Measurements from ENCODE around the gene SYNDIG1.

The SYNDIG1 gene

GRCh38 chr20:24469116-24469893, at the start of gene SYNDIG1:
SYNDIG1 (plus strand) TSS chr20:24469629; CDS start chr20:24543098, 73,469 bp downstream.
- TF ChIP-seq, protein P1, sequence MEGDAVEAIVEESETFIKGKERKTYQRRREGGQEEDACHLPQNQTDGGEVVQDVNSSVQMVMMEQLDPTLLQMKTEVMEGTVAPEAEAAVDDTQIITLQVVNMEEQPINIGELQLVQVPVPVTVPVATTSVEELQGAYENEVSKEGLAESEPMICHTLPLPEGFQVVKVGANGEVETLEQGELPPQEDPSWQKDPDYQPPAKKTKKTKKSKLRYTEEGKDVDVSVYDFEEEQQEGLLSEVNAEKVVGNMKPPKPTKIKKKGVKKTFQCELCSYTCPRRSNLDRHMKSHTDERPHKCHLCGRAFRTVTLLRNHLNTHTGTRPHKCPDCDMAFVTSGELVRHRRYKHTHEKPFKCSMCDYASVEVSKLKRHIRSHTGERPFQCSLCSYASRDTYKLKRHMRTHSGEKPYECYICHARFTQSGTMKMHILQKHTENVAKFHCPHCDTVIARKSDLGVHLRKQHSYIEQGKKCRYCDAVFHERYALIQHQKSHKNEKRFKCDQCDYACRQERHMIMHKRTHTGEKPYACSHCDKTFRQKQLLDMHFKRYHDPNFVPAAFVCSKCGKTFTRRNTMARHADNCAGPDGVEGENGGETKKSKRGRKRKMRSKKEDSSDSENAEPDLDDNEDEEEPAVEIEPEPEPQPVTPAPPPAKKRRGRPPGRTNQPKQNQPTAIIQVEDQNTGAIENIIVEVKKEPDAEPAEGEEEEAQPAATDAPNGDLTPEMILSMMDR (IDR thresholded peaks at IDR 0.05; ENCODE audit: low read depth, low read length, missing control alignments) = no peak
- H3K4me3 ChIP-seq (ENCODE audit: low read depth, low read length) = peak within 1 kb of the TSS; percentile 56
- in situ Hi-C loops (cut with HindIII; ENCODE audit: low sequenced_read_pairs) = no loop called here
- DNase-seq (ENCODE audit: low read depth) = no peak

- TF ChIP-seq, protein P1 (IDR thresholded peaks at IDR 0.05; ENCODE audit: low read depth, low read length, missing control alignments) = no peak
- DNase-seq (ENCODE audit: low read depth) = no peak
- H3K4me3 ChIP-seq (ENCODE audit: low read depth, low read length) = no peak overlapping the region
- in situ Hi-C loops (cut with HindIII; ENCODE audit: low sequenced_read_pairs) = no loop called here
Observed at GRCh38 chr20:24419786-24420185, 49.6 kb upstream of the SYNDIG1 start.

GRCh38 chr20:24420567-24420966, 48.9 kb upstream of the SYNDIG1 start:
- H3K4me3 ChIP-seq (ENCODE audit: low read depth, low read length) = no peak overlapping the region
- TF ChIP-seq, protein P1 (IDR thresholded peaks at IDR 0.05; ENCODE audit: low read depth, low read length, missing control alignments) = no peak
- no peak for DNase-seq (ENCODE audit: low read depth)
- in situ Hi-C loops (cut with HindIII; ENCODE audit: low sequenced_read_pairs) = no loop called here

GRCh38 chr20:24421071-24421470, 48.4 kb upstream of the SYNDIG1 start:
- TF ChIP-seq, protein P1 (IDR thresholded peaks at IDR 0.05; ENCODE audit: low read depth, low read length, missing control alignments) = no peak
- DNase-seq (ENCODE audit: low read depth) = no peak

DNA sequence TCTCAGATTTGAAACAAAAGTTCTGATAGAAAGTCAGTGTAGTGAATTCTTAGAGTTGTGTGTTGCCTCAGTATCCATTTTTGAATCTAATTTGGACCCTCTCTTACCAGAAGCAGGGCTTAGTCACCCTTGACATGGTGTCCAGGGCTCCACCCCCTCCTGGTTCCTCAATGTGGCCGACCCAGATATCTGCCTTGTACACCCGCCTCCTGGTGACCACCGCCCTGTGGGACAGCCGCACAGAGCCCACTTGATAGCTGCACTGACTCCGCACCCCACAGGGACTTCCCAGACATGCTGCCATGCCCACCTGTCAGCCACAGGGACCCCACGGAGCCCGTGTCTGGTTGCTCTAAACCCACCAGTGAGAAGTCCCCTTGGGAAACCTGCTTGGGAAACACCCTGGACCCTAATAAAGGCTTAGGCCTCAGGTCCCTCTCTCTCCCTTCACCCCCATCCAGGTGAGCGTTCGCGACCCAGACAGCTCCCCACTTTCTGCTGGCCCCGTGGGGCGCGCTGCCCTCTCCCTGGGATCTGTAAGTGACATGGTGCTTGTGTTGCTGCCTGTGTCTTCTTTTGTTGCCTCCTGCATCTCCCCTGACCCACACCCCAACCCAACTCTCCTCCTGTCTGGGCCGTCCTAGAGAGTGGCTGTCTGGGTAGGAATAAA, 47.2 kb upstream of the SYNDIG1 start:
- in situ Hi-C loops (cut with HindIII; ENCODE audit: low sequenced_read_pairs) = no loop called here
- TF ChIP-seq, protein P1 (IDR thresholded peaks at IDR 0.05; ENCODE audit: low read depth, low read length, missing control alignments) = no peak
- no peak overlapping the region for H3K4me3 ChIP-seq (ENCODE audit: low read depth, low read length)
- DNase-seq (ENCODE audit: low read depth) = no peak

More at GRCh38 chr20:24421071-24421470, 48.4 kb upstream of the SYNDIG1 start:
- no peak overlapping the region for H3K4me3 ChIP-seq (ENCODE audit: low read depth, low read length)
- in situ Hi-C loops (cut with HindIII; ENCODE audit: low sequenced_read_pairs) = no loop called here

- in situ Hi-C loops (cut with HindIII; ENCODE audit: low sequenced_read_pairs) = no loop called here
- no peak overlapping the region for H3K4me3 ChIP-seq (ENCODE audit: low read depth, low read length)
- TF ChIP-seq, protein P1 (IDR thresholded peaks at IDR 0.05; ENCODE audit: low read depth, low read length, missing control alignments) = no peak
- DNase-seq (ENCODE audit: low read depth) = no peak
Observed at GRCh38 chr20:24423390-24424313, 45.8 kb upstream of the SYNDIG1 start.

Data from astrocyte of the cerebellum (primary cell).